HG03159 (cell line): ENCODE data around the gene ZNF761.
"Not testable (repeated sequence)": the region's sequence is repeated elsewhere in the genome, so short reads cannot be mapped to it uniquely, and the experiment has no call there.

Experiments
- ATAC-seq: cut with Tn5 transposase; IDR thresholded peaks from one replicate; pipeline ENCODE4 v1.9.1; 2021; ENCODE audit warnings: mild to moderate bottlenecking, moderate library complexity; ENCODE audit not compliant: unreplicated experiment

Gene ZNF761

GRCh38 chr19:53431399-53432087 lies at the start of gene ZNF761:
Gene ZNF761 (plus strand): TSS chr19:53431984. CDS start chr19:53447269, 15,285 bp downstream.
- peak; percentile 88 for ATAC-seq

- ATAC-seq = no peak
These were observed 43.6 kb upstream of the ZNF761 start for GRCh38 chr19:53388168-53388567.

GRCh38 chr19:53388904-53389303 lies 42.9 kb upstream of the ZNF761 start:
- ATAC-seq = no peak

- ATAC-seq = no peak
These were observed 42.2 kb upstream of the ZNF761 start for GRCh38 chr19:53389571-53389970.

- ATAC-seq = no peak
These were observed 41.8 kb upstream of the ZNF761 start for GRCh38 chr19:53389978-53390377.

GRCh38 chr19:53394522-53394973 lies 37.2 kb upstream of the ZNF761 start:
- no peak for ATAC-seq

- ATAC-seq = peak; percentile 93
These were observed 36.6 kb upstream of the ZNF761 start, which contains the start of gene ZNF765 for GRCh38 chr19:53394974-53395839. Gene ZNF765 (plus strand): TSS chr19:53395149. CDS start chr19:53398016, 2,867 bp downstream.

- ATAC-seq = not testable (repeated sequence)
These were observed 35.8 kb upstream of the ZNF761 start for GRCh38 chr19:53395840-53396524.

GRCh38 chr19:53396525-53396868 lies 35.3 kb upstream of the ZNF761 start:
- no peak for ATAC-seq

- not testable (repeated sequence) for ATAC-seq
These were observed 33.9 kb upstream of the ZNF761 start for GRCh38 chr19:53397918-53398317.

GRCh38 chr19:53409505-53410204 lies 22.1 kb upstream of the ZNF761 start:
- no peak for ATAC-seq

GRCh38 chr19:53420520-53421315 lies 11.1 kb upstream of the ZNF761 start:
- ATAC-seq = not testable (repeated sequence)

- ATAC-seq = no peak
These were observed 9.2 kb upstream of the ZNF761 start for GRCh38 chr19:53422551-53422950.

- not testable (repeated sequence) for ATAC-seq
These were observed 8.7 kb upstream of the ZNF761 start for GRCh38 chr19:53423074-53423473.

GRCh38 chr19:53423680-53424079 lies 8.1 kb upstream of the ZNF761 start:
- not testable (repeated sequence) for ATAC-seq

- no peak for ATAC-seq
These were observed 6.7 kb upstream of the ZNF761 start for GRCh38 chr19:53424968-53425597.

GRCh38 chr19:53432088-53432661 lies 391 bp downstream of the ZNF761 start:
- peak; percentile 32 for ATAC-seq

GRCh38 chr19:53443809-53444208 lies 12.0 kb downstream of the ZNF761 start:
- ATAC-seq = not testable (repeated sequence)

- ATAC-seq = not testable (repeated sequence)
These were observed 15.4 kb downstream of the ZNF761 start for GRCh38 chr19:53447196-53447595.
